Ammon's horn (tissue), 1 donor: Measurements from ENCODE around the gene PPP2R3C.
"Not testable (repeated sequence)": the region's sequence is repeated elsewhere in the genome, so short reads cannot be mapped to it uniquely, and the experiment has no call there.

ENCODE experiments used
- DNase-seq: peaks from one replicate; pipeline ENCODE4 v3.0.0-alpha.2; 2016; ENCODE audit warnings: low spot score

PPP2R3C gene

DNA sequence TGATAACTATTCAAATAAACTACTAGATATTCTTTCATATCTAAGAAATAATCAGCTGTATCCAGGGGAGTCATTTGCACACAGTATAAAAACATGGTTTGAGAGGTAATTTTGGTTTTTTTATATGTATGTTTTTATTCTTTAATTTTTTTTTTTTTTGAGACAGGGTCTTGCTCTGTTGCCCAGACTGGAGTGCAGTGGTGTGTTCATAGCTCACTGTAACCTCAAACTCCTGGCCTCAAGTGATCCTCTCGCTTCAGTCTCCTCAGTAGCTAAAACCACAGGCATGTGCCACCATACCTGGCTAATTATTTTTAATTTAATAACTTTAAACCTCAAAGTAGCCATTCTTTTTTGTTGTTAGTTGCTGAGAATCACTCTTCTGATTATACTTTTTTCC is 2.3 kb upstream of the PPP2R3C start:
- no peak for DNase-seq

DNA sequence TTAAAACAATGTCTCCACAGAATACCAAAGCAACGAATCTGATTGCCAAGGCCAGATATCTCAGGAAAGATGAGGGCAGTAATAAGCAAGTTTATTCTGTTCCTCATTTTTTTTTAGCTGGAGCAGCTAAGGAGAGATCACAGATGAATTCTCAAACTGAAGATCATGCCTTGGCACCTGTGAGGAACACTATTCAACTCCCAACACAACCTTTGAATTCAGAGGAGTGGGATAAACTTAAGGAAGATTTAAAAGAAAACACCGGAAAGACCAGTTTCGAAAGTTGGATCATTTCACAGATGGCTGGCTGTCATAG is 1.6 kb upstream of the PPP2R3C start:
- DNase-seq, result no peak

DNA sequence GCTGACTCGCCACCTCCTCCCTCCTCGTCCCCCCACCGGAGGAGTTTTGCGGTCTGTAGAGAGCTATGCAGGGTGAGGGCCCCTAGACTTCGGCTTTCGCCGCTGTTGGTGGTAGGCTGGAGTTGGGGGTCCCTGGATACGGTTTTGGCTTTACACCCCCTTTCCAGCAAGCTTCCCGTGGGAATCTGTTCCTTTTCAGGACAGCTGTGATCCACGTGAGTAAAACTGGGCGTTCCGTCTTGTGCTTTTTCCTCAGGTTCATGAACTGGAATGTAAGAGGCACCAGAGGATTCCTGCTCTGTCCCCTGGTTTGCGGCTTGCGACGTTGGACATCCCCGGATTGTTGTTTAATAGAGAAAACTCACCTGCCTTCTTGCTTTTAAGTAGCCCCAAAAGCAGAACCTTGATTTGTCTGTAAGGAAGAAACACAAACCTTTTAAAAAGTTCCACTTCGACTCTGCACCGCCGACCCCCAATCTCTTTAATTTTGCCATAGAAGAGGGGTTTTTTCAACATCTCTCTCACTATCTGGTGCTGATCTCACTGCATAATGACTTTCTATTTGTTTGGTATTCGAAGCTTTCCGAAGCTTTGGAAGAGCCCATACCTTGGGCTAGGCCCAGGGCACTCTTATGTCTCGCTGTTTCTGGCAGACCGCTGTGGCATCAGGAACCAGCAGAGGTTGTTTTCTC is 1.1 kb upstream of the PPP2R3C start:
- DNase-seq, result no peak

DNA sequence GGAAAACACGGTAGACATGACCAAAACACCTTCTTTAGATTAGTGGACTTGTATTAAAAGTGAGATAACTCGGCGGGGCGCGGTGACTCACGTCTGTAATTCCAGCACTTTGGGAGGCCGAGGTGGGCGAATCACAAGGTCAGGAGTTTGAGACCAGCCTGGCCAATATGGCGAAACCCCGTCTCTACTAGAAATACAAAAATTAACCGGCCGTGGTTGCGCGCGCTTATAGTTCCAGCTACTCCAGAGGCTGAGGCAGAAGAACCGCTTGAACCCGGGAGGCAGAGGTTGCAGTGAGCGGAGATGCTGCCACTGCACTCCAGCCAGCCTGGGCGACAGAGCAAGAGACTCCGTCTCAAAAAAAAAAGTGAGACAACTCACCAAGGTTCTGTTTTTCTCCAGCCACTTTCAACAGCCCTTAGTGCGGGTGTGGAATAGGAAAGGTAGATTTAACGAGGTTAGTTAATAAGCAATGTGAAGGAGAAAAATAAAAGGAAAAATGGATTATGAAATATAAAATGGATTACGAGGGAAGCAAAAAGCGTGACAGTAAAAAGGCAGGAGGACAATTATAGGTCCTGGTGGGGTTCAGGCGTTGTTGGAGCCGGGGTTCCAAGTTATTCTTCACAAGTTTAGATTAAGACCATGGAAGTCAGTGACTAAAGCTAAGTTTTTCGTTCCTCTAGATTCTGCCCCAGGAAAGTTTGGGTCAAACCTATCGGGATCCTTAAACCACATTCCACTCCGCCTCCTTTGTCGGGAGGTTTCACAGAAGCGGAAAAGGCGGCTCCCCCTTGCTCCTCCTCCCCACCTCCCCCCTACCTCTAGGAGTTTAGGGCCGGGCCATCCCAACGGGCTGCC is 534 bp downstream of the PPP2R3C start:
- DNase-seq, result no peak

DNA sequence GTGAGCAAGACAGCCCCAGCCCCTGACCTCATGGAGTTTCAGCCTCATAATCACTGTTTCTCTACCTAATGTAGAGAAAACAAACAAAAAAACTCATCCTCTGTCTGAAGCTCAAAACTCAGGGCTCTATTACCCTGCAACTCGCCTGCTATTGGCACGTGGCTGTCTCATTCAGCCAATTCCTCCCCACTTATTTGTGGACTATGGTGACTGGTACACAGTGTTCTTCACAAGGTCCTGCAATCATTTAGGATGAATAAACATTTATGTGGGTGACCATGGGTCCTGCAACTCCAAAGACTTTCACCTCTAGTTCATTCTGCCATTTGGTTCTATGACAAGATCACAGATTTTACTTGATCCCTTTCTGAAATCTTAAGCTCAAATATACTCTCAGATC is 4.7 kb downstream of the PPP2R3C start:
- DNase-seq, result no peak

DNA sequence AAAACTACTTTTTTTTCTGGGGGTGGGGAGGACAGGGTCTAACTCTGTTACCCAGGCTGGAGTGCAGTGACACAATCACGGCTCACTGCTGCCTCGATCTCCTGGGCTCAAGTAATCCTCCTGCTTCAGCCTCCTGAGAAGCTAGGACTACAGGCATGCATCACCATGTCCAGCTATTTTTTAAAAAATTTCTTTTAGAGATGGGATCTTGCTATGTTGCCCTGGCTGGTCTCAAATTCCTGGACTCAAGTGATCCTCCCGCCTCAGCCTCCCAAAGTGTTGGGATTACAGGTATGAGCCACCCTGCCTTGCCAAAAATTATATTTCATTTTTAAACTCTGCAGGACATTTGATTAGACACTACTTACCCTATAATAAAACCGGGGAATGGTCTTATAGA is 5.5 kb downstream of the PPP2R3C start:
- DNase-seq, result no peak

DNA sequence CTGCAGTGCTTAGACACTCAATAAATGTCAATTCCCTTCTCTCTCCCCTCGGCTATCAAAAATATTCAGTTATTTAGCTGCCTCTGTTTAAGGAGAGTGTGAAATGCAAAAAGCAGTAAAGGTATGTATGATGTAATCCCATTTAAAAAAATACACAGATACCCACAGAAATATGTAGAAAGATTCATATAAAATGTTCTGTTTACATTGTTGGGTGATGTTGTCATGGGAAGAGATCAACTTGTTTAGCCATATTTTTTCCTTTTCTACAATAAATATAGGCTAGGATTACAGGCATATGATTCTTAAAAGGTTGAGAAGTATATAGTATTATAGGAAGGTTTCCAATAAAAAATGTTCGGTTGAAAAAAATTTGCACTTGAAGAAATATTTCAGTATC is 7.8 kb downstream of the PPP2R3C start:
- DNase-seq, result no peak

DNA sequence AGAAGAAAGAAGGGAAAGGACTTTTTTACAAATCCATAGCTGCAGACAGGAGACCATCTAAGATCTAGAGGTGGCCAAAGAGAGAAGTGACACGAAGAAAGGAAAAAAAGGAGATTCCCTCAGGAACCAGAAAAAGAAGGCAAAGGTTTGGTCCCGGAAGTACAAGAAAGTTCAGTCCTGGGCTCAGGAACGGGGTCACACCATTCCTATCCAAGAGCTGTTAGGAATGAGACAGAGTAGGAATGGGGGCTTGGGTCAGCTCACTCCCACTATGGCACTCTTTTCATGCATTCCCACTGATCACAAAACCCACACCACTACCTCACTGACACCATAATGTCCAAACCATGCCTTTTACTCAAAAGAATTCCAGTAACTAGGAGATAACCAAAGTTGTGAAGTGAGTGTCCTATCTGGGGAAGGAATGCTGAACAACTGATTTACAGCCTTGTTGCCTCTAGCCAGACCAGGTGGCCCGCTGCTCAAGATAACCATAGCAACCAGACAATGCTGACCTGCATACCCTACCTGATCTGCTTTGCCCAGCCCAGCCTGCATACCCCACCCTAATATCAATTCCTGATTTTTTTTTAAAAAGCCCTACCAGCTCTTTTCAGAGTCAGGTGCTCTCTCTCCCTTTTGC is 8.4 kb downstream of the PPP2R3C start:
- no peak for DNase-seq

DNA sequence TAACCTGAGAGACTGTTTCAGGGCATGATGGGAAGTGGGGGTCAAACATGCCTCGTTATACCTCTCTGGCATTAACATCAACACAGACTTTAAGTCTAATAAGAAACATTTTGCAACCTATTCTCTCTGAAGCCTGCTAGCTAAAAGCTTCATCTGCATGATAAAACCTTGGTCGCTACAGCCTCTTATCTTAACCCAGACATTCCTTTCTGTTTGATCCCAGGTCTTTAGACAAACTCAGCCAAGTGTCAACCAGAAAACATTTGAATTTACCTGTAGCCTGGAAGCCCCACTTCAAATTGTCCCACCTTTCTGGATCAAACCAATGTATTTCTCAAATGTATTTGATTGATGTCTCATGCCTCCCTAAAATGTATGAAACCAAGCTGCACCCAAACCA is 9.1 kb downstream of the PPP2R3C start:
- no peak for DNase-seq

DNA sequence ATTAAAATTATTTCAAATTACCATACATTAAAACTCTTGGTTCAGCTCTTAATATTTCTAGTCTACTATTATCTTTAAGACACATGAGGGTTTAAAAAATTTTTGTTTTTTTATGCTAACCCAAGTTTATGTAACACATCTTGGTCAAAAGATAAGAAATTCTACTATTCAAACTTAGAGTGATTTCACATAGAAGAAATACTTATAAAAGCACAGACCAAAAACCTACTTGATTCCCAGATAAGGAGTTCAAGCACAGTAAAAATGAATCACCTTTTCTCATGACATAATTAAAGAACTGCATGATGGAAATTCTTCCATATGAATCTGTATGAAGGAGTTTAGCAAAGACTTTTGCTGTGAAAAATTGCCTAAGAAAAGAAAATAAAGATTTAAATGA is 13.9 kb downstream of the PPP2R3C start:
- DNase-seq, result no peak

DNA sequence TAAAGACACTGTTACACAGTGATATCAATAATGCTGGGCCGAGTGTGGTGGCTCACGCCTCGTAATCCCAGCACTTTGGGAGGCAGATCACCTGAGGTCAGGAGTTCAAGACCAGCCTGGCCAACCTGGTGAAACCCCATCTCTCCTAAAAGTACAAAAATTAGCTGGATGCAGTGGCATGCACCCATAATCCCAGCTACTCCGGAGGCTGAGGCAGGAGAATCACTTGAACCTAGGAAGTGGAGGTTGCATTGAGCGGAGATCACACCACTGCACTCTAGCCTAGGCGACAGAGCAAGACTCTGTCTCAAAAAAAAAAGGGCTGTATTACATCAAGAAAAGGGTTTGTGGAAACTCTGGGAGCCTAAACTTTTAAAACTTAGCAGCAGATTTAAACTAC is 27.1 kb downstream of the PPP2R3C start:
- DNase-seq, result not testable (repeated sequence)

DNA sequence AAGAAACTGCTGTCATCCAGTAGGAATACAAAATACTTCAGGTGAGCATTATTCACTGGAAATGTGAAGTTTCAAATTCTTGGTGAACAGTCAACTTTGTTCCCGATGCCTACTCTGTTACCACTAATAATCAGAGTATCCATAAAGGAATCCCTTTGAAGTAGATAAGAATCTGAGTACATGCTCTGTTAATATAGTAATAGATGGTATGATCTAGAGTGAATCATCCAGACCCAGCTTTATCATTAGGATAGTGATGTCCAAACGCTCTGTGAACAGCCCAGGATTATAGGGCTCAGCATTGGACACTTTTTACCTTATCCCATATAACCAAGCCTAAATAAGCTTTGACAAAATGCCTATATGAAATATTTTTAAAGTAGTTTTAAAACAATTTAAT is 33.3 kb downstream of the PPP2R3C start:
- no peak for DNase-seq

DNA sequence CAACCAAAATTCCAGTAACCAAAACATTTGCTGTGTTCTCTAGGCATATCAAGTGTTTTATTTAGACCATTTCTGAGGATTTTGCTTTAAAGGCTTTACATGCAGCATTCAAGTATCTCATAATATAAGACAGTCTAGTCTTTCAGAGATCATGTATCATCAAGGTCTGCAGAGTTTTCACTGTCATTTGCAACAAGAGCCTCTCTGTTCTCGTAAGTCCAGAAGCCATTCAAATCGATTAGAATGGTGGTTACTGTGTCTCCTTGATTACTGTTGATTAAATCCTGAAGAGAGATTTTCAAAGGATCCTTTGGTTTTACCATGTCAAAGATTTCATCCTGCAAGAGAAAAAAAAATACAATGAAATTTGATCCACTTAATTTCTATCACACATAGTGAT is 36.3 kb downstream of the PPP2R3C start:
- no peak for DNase-seq

DNA sequence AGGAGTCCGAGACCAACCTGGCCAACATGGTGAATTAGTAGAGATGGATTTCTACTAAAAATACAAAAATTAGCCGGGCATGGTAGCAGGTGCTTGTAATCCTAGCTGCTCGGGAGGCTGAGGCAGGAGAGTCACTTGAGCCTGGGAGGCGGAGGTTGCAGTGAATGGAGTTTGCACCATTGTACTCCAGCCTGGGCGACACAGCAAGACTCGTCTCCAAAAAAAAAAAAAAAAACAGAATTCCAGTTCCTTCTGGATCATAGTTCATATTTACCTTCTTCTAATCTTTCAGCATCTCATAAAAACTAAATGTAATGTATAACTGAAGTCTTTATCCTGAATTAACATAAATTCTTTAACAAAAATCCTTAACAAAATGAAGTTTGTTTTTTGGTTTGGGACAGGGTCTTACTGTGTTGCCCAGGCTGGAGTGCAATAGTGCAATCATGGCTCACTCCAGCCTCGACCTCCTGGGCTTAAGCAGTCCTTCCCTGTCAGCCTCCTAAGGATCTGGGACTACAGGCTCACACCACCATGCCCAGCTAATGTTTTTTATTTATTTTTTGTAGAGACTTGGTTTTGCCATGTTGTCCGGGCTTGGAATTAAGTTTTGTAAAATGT is 38.1 kb downstream of the PPP2R3C start:
- DNase-seq, result no peak

DNA sequence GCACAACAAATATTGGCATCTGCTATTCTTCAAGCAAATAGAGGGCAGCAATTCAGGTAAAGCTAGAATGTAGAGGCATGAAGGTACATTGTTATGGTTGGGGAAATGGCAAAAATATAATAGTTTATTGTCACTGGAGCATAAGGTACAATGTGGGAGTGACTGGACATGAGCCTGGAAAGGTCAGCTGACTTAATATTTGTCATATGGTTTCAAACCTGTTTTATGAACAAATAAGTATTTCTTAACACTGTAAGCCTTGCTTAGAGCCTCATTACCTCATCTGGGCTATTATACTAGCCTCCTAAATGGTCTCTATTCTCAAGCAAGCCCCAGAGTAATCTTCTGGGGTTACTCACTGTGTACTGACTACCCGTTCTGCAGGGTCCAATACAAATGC is 42.0 kb downstream of the PPP2R3C start:
- no peak for DNase-seq

DNA sequence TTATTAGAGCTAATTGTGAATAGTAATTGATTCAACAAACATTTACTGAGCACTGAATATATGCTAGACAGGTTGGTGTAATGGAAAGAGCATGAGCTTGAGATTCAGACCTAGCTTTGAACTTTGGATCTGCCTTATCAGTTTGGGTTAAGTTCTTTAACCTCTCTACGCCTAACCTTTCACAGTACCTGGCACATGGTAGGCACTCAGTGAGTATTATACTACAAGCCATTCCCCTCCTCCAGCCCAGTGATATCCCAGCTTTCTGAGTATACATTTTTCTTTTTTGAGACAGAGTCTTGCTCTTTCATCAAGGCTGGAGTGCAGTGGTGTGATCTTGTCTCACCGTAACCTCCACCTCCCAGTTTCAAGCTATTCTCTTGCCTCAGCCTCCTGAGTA is 43.7 kb downstream of the PPP2R3C start:
- no peak for DNase-seq

DNA sequence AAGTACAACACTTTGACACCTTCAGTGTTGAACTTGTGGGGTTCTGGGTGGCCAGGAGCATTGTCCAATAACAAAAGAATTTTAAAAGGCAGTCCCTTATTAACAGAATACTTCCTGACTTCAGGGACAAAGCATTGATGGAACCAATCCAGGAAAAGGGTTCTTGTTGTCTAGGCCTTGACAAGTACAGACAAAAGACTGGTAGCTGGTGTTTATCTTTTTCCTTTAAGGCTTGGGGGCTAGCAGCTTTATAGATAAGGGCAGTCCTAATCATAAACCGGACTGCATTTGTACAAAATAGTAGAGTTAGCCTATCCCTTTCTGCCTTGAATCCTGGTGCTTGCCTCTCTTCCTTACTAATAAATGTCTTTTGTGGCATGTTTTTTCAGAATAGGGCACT is 48.3 kb downstream of the PPP2R3C start:
- no peak for DNase-seq

DNA sequence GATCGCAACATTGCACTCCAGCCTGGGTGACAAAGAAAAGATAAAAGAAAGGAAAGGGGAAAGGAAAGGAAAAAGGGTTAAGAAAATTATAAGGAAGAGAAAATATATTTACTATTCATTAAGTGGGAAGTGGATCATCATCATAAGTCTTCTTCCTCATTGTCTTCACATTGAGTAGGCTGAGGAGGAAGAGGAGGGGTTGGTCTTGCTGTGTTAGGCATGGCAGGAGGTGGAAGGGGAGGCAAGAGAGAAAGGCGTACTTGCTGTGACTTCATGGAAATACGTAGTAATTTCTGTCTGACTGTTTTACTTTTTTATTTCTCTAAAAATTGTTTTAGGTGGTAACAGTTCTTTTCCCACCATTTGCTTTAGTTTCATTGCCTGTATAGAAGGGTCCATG is 49.6 kb downstream of the PPP2R3C start:
- no peak for DNase-seq

DNA sequence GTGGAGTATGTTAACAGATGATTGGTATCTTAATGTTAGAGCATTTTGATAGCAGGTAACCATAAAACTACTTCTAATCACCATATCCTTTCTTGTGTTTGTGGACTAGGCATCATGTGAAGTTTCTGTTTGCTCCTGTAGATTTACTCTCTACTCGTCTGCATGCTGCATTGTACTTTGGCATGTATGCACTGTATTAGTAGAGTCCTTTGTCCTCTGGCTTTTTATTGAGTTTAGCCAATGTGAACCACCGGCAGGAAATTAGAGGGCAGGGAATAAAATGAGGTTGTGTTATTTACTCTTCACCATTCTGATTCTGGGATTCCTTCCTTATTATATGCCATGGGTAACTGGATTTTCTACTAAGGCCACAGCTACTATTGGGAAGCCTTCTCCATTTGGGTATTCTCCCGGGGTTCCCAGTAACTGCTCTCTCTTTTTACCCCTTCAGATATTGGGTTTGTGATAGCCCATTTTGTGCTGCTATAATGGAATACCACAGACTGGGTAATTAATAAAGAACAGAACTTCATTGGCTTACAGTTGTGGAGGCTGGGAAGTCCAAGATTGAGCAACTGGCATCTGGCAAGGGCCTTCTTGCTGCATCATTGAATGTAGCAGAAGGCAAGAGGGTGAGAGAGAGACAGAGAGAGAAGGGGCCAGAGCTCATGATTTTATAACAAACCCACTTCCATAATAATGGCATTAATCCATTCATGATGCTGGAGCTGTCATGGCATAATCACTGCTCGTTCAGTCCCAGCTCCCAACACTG is 53.4 kb downstream of the PPP2R3C start:
- DNase-seq, result no peak

DNA sequence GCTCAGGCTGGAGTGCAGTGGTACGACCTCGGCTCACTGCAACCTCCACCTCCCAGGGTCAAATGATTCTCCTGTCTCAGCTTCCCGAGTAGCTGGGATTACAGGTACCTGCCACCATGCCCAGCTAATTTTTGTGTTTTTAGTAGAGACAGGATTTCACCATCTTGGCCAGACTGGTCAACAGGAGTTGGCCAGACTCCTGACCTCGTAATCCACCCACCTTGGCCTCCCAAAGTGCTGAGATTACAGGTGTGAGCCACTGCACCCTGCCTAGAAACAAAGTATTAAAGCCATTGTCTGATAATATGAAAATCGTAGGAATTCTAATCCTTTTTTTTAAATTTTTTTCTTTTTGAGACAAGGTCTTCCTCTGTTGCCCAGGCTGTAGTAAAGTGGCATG is 56.1 kb downstream of the PPP2R3C start:
- DNase-seq, result not testable (repeated sequence)

DNA sequence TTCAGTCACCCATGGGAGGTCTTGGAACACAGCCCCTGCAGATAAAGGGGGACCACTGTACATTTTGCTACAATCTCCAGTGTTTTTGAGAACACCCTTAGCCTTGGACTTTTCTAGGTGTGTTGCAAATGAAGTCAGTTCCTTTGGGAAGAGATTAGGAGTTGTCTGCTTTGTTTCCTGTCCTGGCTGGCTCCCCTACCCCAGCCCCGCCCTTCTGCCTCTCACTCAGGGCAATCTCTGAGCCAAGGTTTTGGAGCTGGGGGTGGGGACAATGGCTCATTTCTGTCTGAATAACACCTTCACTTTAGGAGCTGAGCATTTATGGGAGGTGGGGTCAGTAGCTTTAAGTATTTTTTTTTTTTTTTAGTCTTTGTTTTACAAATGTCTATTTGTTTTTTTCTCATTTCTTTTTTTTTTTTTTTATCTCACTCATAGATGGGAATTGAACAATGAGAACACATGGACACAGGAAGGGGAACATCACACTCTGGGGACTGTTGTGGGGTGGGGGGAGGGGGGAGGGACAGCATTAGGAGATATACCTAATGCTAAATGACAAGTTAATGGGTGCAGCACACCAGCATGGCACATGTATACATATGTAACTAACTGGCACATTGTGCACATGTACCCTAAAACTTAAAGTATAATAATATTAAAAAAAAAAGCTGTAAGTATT is 60.5 kb downstream of the PPP2R3C start:
- not testable (repeated sequence) for DNase-seq

DNA sequence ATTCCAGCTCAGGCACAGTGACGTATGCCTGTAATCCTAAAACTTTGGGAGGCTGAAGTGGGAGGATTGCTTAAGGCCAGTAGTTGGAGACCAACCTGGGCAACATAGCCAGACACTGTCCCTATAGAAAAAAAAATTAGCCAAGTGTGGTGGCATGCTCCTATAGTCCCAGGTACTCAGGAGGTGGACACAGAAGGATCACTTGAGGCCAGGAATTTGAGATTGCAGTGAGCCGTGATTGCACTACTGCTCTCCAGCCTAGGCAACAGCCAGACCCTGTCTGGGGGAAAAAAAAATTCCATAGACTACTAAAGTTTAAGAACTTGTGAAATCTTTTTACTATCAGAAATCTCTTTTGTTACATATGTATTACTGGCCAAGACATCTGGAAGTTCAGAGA is 69.2 kb downstream of the PPP2R3C start:
- no peak for DNase-seq
